Heart left ventricle (tissue), 16 donors: ENCODE data around the gene FTO. TPM values are rescaled to one million over a fixed set of nuclear protein-coding genes. Genes with fewer than 3 reads are reported as not detected.

Experiments used
- ATAC-seq, 4 donors: fragments of 200-7000 bp; cut with Tn5 transposase; one replicate each; pipeline ENCODE4 v1.9.1; 2020 to 2022; ENCODE audit warnings: moderate library complexity in 4 of 4, mild to moderate bottlenecking in 3 of 4, moderate number of reproducible peaks in 1 of 4
- DNase-seq, 5 donors: peaks; one replicate each; pipeline ENCODE4 v3.0.0-alpha.2; 2020
- H3K27ac ChIP-seq, 12 donors: fragments of 200-600 bp; sonication (generic) in 4 of 12; one replicate each; pipeline versions ENCODE4 v1.5.0 to v1.8.0; 2016 to 2022; ENCODE audit warnings: mild to moderate bottlenecking in 2 of 12
- H3K27me3 ChIP-seq, 9 donors: fragments of 200-600 bp; sonication (generic) in 2 of 9; one replicate each; pipeline versions ENCODE4 v1.5.1 to v1.8.0; 2016 to 2022; ENCODE audit warnings: mild to moderate bottlenecking in 3 of 9
- H3K36me3 ChIP-seq, 9 donors: fragments of 200-600 bp; sonication (generic) in 2 of 9; one replicate each; pipeline versions ENCODE4 v1.5.0 to v1.8.0; 2018 to 2022; ENCODE audit warnings: mild to moderate bottlenecking in 2 of 9
- H3K4me1 ChIP-seq, 12 donors: fragments of 200-600 bp; sonication (generic) in 4 of 12; one replicate each; pipeline versions ENCODE4 v1.5.0 to v1.8.0; 2016 to 2022; ENCODE audit warnings: mild to moderate bottlenecking in 3 of 12
- H3K4me3 ChIP-seq, 12 donors: fragments of 200-600 bp; sonication (generic) in 4 of 12; one replicate each; pipeline versions ENCODE4 v1.5.0 to v1.8.0; 2017 to 2022; ENCODE audit warnings: mild to moderate bottlenecking in 9 of 12, moderate library complexity in 4 of 12
- H3K9me3 ChIP-seq, 12 donors: fragments of 200-600 bp; sonication (generic) in 4 of 12; one replicate each; pipeline versions ENCODE4 v1.5.0 to v1.8.0; 2016 to 2022; ENCODE audit warnings: mild to moderate bottlenecking in 1 of 12
- CTCF ChIP-seq, 12 donors: fragments of 200-600 bp; sonication (generic) in 4 of 12; IDR thresholded peaks; one replicate each; pipeline versions ENCODE4 v1.5.0 to v1.8.0; 2018 to 2022; ENCODE audit warnings: antibody characterized with exemption in 12 of 12, mild to moderate bottlenecking in 5 of 12
- POLR2A ChIP-seq, 2 donors: fragments of 450-650 bp; IDR thresholded peaks; one replicate each; pipeline ENCODE4 v1.6.1; 2017; ENCODE audit warnings: antibody characterized with exemption in 2 of 2, mild to moderate bottlenecking in 2 of 2, moderate library complexity in 2 of 2
- WGBS, 4 donors: extraction: QIAGEN DNeasy Blood & Tissue Kit in 2 of 4; methylation state at CpG; one replicate each; pipeline versions ENCODE4 v1.1.5 to v1.1.7; 2013 to 2018; 5-methylcytosine and 5-hydroxymethylcytosine counted together
- intact Hi-C, 10 donors: fragments of 100-400 bp; cut with DNase I; formaldehyde crosslinking; loops; one replicate each; pipeline versions ENCODE4 v1.11.1 to v1.14.2; 2022
- polyA plus RNA-seq, 2 donors: library from polyadenylated mRNA; stranded (reverse); fragments of 200-250 nt; gene quantifications; one replicate each; pipeline ENCODE4 v1.2.3, GENCODE V29; 2013
- total RNA-seq, 9 donors: library from RNA; depleted of rRNA in 2 of 9; stranded (reverse); fragments of >200 nt in 2 of 9; fragmentation: NEBNext Ultra II Directional in 3 of 9; extraction: Animal tissue kit (Norgen Biotek cat#: 25700) in 3 of 9; gene quantifications; one replicate each; pipeline versions ENCODE4 v1.1.0 to v1.2.4, GENCODE V29; 2016 to 2023
- donor health status: ischemic (EF 13 %, LVEDD 7.1; RV severe dilation, severe dysfunction).
- donor health status: healthy with polysubstance abuse.
- donor health status: DM: no; HTN: yes; CAD: no.
- donor health status: DM: no; HTN: no; CAD: no.
- donor health status: ischemic (EF 25% LVEDD 6.9; RV normal size, moderate dysfunction).
- donor health status: ischemic (EF 25% LVEDD 5.7; RV mildly dilated, moderate dysfunction).
- donor health status: healthy.
- donor health status: DM: yes; HTN: yes; CAD: no.
- donor health status: ischemic (EF 35%, LVEDD 5.7; RV mildly dilated, moderate dysfunction).
- donor health status: nonischemic (EF 11% LVEDD 7.7; RV severe dilation, severe dysfunction).
- donor health status: DM: yes; HTN: yes; CAD: no.
- donor health status: PGD.
- donor health status: ischemic (EF 29% LVEDD 5.4; RV normal size, mild dysfunction).
- donor health status: nonischemic (EF 23%, LVEDD 6.1; RV moderate dilation, normal function).

Gene FTO
- total and polyA plus RNA-seq, 11 donors = 11.8 to 105 (median 86.8) TPM

GRCh38 chr16:53896722-53897121 is 192.8 kb downstream of the FTO start:
- Histone ChIP-seq H3K4me3 (no peak overlapping the region), H3K36me3 (no peaks in the 10 kb centered on the region), H3K27ac (no peak overlapping the region), H3K9me3 (no peaks in the 10 kb centered on the region), H3K4me1 (peaks cover 3 to 62% (median 29%) of the 10 kb centered on the region in 12 donors), H3K27me3 (no peaks in the 10 kb centered on the region)
- intact Hi-C loops = loop anchor here in 5 of 10 donors (5.0 to 10.0 kb wide), 4 partner anchors 288 to 1038 kb away; partner anchors contain the start of genes IRX5 (in 2 of the 5) and IRX3 (in 1 of the 5)
- TF ChIP-seq CTCF (IDR thresholded peaks at IDR 0.05) = no peak
- TF ChIP-seq POLR2A (IDR thresholded peaks at IDR 0.05) = no peak
- no peak for ATAC-seq
- no peak for DNase-seq
- 73 to 80% (median 75%) methylated on average over 7 of the region's 7 CpGs for WGBS, 4 donors

- intact Hi-C loops = loop anchor here in 5 of 10 donors (5.0 to 10.0 kb wide), 4 partner anchors 286 to 1036 kb away; partner anchors contain the start of genes IRX5 (in 2 of the 5) and IRX3 (in 1 of the 5)
- DNase-seq (no peak), ATAC-seq (no peak)
- H3K4me3 ChIP-seq = no peak overlapping the region
- H3K9me3 ChIP-seq = no peaks in the 10 kb centered on the region
- H3K27ac ChIP-seq = no peak overlapping the region
- TF ChIP-seq POLR2A (IDR thresholded peaks at IDR 0.05) = no peak
- no peak for TF ChIP-seq CTCF (IDR thresholded peaks at IDR 0.05)
- H3K4me1 ChIP-seq = peaks cover 0 to 46% (median 12%) of the 10 kb centered on the region in 12 donors
- 68 to 79% (median 77%) methylated on average over 1 of the region's 1 CpG for WGBS, 4 donors
- no peaks in the 10 kb centered on the region for H3K27me3 ChIP-seq
- no peaks in the 10 kb centered on the region for H3K36me3 ChIP-seq
Observed at GRCh38 chr16:53898993-53899392, 195.0 kb downstream of the FTO start.

- Histone ChIP-seq H3K9me3 (no peaks in the 10 kb centered on the region), H3K4me3 (no peak overlapping the region), H3K27me3 (no peaks in the 10 kb centered on the region), H3K27ac (no peak overlapping the region), H3K4me1 (peaks cover 0 to 45% (median 10%) of the 10 kb centered on the region in 12 donors), H3K36me3 (no peaks in the 10 kb centered on the region)
- ATAC-seq (no peak), DNase-seq (no peak)
- TF ChIP-seq POLR2A (IDR thresholded peaks at IDR 0.05) = no peak
- TF ChIP-seq CTCF (IDR thresholded peaks at IDR 0.05) = no peak
- WGBS, 4 donors = 77 to 87% (median 80%) methylated on average over 1 of the region's 1 CpG
- intact Hi-C loops = loop anchor here in 5 of 10 donors (5.0 to 10.0 kb wide), 4 partner anchors 285 to 1035 kb away; partner anchors contain the start of genes IRX5 (in 2 of the 5) and IRX3 (in 1 of the 5)
Observed at GRCh38 chr16:53899431-53899830, 195.5 kb downstream of the FTO start.

GRCh38 chr16:53900667-53901066 is 196.7 kb downstream of the FTO start:
- 77 to 81% (median 79%) methylated on average over 4 of the region's 4 CpGs for WGBS, 4 donors
- H3K27me3 ChIP-seq = no peaks in the 10 kb centered on the region
- H3K36me3 ChIP-seq = no peaks in the 10 kb centered on the region
- H3K27ac ChIP-seq = no peak overlapping the region
- no peaks in the 10 kb centered on the region for H3K9me3 ChIP-seq
- H3K4me1 ChIP-seq = peaks cover 0 to 42% (median 10%) of the 10 kb centered on the region in 12 donors
- no peak for ATAC-seq
- intact Hi-C loops = no loop called here
- no peak for DNase-seq
- TF ChIP-seq CTCF (IDR thresholded peaks at IDR 0.05) = no peak
- TF ChIP-seq POLR2A (IDR thresholded peaks at IDR 0.05) = no peak
- H3K4me3 ChIP-seq = no peak overlapping the region
